OCI-LY7 (cell line): Measurements from ENCODE around the gene CLSTN2.

Experiments
- CTCF ChIP-seq: fragments of 200-600 bp; sonication (generic); conservative IDR thresholded peaks from 2 replicates; pipeline ENCODE4 v1.5.1; 2014; ENCODE audit warnings: mild to moderate bottlenecking, antibody characterized with exemption, low read length, moderate library complexity, mixed read lengths
- EZH2phosphoT487 ChIP-seq: fragments of 200-600 bp; sonication (generic); IDR thresholded peaks from 2 replicates; pipeline ENCODE4 v1.6.1; 2018; ENCODE audit warnings: low read depth, borderline replicate concordance, mild to moderate bottlenecking, mixed run types, antibody characterized with exemption, low read length, moderate library complexity, mixed read lengths

- TF ChIP-seq CTCF, result peak; percentile 29; the same call in 1 of the 2 replicates
- no peak for TF ChIP-seq EZH2phosphoT487
Observed at GRCh38 chr3:140360332-140360731, 425.3 kb downstream of the CLSTN2 start.
